Stimulated activated CD4-positive, alpha-beta T cell treated with anti-CD3 and anti-CD28 coated beads, Interleukin-12 subunit alpha, Interleukin-12 subunit beta, amount 100 ng/mL, for 24 hours (primary cell): ENCODE results near the gene NUMB.

Experiments
- DNase-seq, 2 experiments: peaks; one replicate each; pipeline ENCODE4 v3.0.0-alpha.2; 2020; ENCODE audit warnings: low read depth in 2 of 2

The NUMB gene

DNA sequence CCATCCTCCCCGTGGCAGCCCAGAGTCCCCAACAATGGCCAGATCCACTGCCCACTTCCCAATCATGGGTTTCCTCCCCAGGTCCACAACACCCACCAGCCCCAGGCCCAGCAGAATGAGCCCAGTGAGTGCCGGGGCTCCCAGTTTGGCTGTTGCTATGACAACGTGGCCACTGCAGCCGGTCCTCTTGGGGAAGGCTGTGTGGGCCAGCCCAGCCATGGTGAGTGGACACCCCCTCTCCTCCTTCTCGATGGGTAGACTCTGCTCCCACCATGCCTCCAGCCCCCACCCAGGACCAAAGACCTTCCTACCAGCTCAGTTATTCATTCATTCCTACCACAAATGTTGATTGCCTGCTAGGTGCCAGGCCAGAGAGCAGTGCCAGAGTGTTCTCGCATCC is 197.3 kb downstream of the NUMB start:
- no peak for DNase-seq

DNA sequence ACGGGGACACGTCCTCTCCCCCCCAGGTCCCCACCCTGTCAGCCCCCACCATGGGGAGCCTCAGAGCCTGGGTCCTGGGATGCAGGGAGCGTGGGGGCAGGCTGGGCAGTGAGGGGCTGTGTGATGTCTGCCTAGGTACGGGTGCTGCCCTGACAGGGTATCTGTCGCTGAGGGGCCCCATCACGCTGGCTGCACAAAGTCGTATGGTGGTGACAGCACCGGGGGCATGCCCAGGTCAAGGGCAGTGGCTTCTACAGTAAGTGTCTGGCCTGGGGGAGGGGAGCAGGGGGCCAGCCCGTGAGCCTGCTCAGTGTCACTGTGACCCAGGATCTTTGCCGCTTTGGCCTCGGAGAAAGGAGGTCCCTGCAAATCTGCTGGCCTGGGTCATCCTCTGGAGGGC is 197.8 kb downstream of the NUMB start:
- DNase-seq, result no peak

DNA sequence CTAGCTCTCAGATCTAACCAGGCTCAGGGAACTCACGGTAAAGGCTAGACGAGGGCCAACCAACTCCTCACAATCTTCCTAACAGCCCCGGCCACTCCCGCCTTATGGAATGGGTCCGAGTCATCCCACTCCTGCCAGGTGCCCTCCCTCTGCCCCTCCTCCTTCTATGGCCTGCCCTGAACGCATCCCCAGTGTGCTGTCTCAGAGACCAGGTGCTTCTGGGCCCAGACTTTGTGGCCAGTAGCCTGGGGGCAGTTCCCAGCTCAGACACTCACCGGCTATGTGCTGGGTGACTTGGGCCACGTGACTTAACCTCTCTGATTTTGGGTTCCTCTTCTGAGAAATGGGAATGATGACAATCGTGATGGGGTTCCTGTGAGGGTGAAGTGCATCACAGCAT is 198.5 kb downstream of the NUMB start:
- no peak for DNase-seq

DNA sequence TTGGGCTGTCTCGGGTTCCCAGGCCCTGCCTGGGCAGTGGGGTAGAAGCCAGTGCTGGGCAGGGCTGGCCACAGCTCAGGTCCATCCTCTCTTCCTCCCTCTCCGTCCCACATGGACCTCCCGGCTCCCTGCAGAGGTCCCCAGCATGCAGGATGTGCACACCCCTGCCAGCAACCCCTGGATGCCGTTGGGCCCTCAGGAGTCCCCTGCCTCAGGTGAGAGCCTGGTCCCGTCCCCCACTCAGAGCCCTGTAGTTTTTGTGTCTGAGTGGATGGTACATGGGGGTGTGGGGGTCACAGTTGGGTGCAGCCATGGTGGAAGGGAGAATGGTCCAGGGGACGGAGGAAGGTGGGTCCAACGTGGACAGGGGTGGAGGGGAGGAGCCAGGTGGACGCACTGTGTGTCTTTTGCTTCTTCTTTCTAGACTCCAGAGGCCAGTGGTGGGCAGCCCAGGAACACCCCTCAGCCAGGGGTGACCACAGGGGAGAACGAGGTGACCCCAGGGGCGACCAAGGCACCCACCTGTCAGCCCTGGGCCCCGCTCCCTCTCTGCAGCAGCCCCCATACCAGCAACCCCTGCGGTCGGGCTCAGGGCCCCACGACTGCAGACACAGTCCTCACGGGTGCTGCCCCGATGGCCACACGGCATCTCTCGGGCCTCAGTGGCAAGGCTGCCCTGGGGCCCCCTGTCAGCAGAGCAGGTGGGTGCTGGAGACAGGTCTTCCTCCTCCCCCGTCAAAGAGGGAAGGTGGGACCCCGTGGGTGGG is 199.3 kb downstream of the NUMB start:
- no peak for DNase-seq

DNA sequence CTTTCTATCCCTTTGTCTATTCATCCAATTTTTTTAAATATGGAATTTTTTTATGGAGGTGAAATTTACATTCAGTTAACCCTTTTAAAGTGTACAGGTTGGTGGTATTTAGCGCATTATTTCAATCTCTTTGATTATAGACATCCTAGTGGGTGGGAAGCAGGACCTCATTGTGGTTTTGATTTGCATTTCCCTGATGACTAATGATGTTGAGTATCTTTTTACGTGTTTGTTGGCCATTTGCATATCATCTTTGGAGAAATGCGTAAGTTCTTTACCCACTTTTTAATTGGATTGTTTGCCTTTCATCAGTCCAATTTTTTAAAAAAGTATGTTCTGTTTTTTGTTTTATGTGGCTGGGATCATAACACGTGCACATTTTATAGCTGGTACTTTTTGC is 200.3 kb downstream of the NUMB start:
- no peak for DNase-seq

DNA sequence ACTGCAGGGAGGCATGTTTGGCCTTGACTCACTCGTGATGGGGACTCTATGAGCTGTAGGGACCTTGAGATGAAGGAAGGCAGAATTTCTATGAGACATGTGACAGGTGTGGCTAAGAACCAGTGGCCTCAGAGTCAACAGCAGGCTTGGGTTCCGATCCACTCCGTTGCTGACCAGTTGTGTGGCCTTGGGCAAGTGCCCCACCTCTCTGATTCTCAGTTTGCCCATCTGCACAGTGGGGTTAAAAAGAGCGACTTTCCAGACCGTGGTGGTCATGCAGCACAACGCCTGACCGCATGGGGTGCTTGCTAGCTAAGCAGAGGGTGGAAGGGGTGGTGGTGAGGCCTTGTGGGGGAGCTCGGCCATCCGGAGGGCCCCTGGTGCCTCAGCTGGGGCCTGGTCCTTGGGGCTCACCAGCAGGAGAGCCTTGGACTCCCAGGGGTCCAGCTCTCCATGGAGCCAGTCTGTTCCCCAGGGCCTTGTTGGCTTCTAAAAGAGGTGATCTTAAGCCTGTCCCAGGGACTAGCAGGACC is 202.6 kb downstream of the NUMB start:
- DNase-seq, result no peak

DNA sequence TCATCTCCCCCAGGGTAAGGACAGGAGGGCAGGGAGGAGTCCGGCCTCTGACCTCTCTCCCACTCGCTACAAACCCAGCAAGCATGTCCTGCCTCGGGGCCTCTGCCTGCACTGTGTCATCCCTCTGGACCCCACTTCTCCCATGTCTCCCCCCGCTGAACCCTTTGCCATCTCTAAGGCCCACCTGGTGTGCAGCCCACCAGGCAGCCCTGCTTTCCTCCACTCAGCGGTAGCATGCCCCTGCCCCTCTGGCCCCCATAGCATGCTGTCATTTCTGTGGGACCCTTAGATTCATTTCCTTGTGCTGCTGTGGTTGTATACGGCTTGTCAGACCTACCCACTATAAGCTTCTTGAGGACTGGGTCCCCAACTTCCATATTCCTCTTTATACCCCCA is 203.3 kb downstream of the NUMB start:
- no peak for DNase-seq

DNA sequence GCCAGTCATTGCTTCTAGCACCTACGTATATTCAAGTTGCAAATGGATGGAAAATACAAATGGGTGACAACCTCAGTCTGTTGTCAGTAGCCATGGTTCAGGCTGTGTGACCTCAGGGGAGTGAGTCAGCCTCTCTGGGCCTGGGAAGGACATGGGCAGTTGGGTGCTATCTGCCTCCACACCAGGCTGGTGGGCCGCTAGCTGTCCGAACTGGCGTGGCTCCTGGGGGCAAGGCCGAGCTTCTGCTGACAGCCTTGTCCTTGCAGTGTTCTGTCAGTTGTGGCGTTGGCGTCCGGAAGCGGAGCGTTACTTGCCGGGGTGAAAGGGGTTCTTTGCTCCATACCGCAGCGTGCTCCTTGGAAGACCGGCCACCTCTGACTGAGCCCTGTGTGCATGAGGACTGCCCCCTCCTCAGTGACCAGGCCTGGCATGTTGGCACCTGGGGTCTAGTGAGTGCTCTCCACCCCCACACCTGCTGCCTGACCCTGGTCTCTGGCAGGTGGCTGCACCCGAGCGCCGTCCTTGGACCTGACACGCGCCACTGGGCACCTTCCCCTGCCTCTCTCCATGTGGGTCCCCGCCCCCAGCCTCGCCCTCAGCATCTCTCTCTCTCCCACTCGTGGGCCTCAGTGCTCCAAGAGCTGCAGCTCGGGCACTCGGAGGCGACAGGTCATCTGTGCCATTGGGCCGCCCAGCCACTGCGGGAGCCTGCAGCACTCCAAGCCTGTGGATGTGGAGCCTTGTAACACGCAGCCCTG is 203.9 kb downstream of the NUMB start:
- no peak for DNase-seq

DNA sequence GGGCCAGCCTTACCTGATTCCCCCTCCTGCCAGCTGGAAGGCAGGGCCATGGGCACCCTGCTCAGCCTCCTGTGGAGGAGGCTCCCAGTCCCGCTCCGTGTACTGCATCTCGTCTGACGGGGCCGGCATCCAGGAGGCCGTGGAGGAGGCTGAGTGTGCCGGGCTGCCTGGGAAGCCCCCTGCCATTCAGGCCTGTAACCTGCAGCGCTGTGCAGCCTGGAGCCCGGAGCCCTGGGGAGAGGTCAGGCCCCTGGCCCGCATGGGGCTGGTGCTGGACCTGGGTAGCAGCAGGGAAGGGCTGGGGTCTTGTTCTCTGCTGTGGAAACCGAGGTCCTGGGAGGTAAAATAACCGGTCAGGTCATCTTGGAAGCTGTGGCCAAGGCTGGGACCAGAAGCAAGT is 204.6 kb downstream of the NUMB start:
- DNase-seq, result no peak

DNA sequence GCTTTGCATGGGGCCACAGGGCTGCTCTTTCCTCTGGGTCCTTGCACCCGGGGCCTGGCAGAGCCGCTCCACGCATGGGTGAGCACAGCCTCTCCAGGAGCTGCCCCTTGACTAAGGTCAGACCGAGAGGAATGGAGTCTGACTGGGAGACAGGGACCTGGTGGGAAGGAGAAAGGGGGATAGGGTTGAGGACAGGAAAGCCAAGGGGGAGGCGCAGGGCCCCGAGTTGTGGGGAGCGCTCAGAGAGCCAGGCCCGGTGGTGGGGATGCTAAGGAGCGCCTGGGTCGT is 205.1 kb downstream of the NUMB start:
- no peak for DNase-seq

DNA sequence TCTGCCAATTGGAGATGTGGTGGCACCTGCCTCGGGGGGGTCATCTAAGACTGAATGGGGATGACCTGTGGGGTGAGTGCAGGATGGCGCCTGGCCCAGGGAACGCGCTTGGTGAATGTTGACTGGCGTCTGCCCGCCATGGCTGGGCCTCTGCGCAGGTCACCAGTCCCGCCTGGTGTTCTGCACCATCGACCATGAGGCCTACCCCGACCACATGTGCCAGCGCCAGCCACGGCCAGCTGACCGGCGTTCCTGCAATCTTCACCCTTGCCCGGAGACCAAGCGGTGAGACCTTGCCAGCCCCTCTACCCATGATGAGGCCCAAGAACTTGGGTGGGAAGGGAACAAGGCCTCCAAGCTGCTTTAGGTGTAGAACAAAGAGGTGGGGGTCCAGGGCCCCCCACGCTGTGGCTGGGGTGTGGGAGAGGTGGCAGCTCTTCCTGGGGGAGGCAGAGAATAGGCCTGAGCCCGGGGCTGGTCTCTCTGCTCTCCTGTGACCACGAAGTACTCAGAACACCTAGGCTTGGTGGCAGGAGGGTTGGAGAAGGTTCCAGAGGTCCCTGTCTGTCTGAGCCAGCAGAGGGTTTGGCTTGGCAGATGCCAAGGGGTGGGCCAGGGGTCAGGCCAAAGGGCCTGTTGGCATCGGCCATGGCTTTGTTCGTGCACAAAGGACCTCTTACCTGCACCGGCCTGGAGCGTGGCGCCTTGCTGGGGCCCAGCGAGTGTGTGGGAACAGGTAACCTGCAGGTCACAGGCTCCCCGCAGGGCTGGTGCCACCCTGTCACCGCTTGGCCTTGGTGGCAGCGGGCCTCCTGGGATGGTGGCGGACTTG is 205.6 kb downstream of the NUMB start:
- no peak for DNase-seq

DNA sequence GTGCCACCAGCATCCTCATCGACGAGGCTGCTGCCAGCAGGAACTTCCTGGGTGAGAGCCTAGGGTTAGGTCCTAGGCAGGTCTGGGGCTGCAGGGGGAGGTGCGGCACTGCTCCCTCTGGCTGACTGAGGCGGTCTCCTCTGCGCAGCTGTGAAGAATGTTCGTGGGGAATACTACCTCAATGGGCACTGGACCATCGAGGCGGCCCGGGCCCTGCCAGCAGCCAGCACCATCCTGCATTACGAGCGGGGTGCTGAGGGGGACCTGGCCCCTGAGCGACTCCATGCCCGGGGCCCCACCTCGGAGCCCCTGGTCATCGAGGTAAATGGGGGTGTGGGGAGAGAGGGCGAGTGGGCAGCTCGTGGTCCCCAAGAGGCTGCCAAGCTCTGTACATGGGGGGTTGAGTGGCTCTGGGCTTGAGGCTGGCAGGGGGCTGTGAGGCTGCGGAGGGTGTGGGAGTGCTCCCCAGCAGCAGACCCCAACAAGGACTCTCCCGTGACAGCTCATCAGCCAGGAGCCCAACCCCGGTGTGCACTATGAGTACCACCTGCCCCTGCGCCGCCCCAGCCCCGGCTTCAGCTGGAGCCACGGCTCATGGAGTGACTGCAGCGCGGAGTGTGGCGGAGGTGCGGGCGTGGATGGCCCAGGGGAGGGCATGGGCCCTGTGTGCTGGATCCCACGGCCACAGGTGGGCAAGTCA is 206.7 kb downstream of the NUMB start:
- no peak for DNase-seq

DNA sequence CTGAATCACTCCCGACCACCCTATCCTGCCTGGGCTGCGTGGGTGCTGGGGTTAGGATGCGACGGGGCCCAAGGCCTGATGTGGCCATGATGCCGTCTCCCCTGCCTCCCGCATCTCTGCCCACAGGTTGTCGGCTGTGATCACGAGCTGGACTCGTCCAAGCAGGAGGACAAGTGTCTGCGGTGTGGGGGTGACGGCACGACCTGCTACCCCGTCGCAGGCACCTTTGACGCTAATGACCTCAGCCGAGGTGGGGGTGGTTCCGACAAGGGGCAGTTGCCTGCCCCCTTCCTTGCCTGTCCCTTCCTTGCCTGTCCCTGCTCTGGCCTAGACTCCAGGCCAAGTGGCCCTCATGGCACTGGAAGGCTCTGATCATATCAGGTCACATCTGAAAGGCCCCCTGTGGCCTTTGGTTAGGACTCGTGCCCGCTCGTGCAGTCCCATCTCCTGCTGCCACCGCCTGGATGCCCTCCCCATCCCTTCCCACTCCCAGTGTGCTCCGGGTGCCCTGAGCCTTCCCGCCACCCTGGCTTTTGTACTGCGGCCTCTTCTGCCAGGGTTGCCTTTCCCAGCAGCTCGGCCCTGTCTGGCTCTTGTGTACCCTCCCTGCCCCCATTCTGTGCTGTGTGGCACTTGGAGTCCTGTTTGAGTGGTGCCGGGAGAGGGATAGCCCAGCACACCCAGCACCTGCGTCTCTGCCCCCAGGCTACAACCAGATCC is 207.4 kb downstream of the NUMB start:
- no peak for DNase-seq

DNA sequence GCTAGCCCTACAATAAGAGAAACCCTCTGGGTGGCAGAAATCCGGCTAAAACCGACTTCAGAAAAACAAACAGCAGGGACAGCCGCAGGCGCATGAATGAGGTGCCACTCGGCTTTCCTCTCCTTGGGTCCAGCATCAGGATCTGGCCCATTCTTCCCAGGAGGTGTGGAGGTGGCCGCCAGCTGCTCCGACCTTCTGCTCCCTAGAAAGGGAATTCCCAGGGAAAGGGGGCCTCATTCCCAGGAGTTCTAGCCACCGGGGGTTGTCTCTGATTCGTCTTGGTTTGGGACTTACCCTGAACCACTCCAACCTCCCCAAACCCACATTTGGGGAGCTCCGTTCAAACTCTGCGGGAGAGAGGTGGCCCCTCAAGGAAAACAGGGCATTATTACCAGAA is 208.0 kb downstream of the NUMB start:
- DNase-seq, result no peak

DNA sequence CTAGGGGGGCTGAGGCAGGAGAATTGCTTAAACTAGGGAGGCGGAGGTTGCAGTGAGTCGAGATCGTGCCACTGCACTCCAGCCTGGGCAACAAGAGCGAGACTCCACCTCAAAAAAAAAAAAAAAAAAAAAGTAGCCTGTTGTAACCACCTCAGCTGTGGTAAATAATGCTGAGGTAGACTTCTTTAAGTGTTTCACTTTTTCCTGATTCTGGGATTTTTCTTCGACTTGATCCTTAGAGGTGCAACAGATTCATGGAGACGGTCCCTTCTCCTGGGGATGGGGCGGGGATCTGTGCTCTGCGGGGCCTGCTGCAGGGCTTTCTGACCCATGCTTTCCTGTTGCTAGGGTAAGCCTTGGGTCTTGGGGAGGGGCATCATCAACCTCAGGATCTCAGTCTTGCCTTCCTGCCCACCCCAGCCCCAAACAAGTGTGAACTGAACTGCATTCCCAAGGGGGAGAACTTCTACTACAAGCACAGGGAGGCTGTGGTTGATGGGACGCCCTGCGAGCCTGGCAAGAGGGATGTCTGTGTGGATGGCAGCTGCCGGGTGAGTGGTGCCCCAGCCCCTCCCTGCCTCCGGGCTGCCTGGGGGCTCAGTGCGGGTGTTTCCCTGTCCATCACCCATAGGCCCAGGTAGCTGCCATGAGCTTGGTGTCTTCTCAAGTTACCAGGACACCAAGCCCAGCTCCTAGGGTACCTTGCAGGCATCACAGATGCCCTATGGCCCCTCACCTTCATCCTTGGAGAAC is 208.6 kb downstream of the NUMB start:
- no peak for DNase-seq

DNA sequence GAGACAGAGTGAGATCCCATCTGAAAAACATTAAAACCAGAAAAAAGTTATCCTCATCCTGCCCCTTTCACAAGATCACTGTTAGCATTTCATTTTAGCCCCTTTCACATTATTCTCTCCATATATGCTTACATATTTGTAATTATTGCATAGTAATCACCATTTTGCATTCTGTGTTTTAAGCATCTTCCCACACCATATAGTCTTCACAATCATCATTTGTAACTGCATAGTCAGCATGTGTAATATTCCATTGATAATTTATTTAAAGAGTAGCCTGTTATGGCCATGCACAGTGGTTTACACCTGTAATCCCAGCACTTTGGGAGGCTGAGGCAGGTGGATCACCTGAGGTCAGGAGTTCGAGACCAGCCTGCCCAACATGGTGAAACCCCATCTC is 209.2 kb downstream of the NUMB start:
- DNase-seq, result no peak

DNA sequence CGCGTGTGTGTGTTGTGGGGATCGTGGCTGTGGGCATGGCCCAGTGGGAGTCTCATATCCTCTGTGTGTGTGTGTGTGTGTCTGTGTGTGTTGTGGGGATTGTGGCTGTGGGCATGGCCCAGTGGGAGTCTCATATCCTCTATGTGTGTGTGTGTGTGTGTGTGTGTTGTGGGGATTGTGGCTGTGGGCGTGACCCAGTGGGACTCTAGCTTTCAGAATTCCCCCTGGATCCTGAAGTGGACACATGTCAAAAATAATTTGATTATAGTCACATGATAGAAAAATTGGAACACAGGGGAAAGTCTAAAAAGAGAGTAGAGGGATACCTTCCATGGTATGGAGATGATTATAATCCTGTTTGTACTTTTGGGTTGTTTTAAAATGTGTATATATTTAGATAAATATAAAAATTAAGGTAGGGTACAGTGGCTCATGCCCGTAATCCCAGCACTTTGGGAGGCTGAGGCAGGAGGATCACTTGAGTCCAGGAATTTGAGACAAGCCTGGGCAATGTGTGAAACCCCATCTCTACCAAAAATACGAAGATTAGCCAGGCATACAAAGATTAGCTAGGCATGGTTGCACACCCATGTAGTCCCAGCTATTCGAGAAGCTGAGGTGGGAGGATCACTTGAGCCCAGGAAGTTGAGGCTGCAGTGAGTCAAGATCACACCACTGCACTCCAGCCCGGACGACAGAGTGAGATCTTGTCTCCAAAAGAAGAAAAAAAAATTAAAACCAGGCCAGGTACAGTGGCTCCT is 210.1 kb downstream of the NUMB start:
- no peak for DNase-seq

DNA sequence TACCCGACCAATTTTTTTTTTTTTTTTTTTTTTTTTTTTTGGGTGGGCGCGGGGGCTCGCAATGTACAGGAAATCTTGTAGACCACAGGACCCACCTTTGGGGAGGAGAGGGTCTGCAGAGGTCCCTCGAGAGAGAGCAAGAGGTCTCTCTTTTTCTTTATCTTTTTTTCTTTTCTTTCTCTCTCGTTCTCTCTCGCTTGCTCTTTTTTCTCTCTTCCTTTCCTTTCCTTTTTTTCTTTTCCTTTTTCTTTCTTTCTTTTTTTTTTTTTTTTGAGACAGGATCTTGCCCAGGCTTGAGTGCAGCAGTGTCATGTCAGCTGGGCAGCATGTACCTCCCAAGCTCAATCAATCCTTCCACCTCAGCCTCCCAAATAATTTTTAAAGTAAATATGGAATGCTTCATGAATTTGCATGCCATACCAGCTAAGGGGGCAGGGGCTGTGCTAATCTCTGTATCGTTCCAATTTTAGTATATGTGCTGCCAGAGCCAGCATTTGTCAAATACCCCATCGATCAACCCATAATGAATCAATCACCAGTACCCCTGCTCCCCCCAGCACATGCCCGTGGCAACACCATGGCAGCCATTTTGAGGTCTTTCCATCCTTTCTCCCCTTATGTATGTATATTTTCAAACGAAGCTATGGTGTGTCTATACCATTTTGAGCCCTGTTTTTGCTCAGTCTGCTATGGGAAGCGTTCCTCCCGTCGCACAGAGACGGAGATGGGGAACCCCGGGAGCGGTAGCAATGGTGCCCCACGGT is 211.8 kb downstream of the NUMB start:
- no peak for DNase-seq
